ENCODE data around the gene TUBB2B.
A peak's percentile ranks its signal among the peaks of the same experiment; 100 is the strongest.

Gene TUBB2B

DNA sequence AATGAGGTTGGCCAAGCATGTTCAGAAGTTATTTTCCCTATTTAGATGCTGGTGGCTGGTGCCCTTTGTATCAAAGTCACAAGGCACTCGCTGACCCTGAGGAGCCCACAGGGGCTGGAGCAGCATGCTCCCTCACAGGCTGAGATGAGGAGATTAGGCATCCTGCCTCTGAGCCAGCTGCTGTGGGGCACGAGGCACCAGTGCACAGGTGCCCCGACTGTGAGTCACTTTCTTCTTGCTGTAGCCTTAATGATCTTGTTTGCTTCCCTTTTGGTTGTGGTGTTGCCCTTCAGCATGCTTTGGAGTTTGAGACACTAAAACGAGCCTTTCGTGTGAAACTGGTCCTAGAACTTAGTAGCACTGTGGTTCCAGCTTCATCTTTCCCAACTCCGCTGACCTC, 35.6 kb upstream of the TUBB2B start:
- TF ChIP-seq, protein P1, sequence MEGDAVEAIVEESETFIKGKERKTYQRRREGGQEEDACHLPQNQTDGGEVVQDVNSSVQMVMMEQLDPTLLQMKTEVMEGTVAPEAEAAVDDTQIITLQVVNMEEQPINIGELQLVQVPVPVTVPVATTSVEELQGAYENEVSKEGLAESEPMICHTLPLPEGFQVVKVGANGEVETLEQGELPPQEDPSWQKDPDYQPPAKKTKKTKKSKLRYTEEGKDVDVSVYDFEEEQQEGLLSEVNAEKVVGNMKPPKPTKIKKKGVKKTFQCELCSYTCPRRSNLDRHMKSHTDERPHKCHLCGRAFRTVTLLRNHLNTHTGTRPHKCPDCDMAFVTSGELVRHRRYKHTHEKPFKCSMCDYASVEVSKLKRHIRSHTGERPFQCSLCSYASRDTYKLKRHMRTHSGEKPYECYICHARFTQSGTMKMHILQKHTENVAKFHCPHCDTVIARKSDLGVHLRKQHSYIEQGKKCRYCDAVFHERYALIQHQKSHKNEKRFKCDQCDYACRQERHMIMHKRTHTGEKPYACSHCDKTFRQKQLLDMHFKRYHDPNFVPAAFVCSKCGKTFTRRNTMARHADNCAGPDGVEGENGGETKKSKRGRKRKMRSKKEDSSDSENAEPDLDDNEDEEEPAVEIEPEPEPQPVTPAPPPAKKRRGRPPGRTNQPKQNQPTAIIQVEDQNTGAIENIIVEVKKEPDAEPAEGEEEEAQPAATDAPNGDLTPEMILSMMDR (IDR thresholded peaks at IDR 0.05; ENCODE audit: low read depth, low read length): no peak
- no peak for DNase-seq (ENCODE audit: extremely low read depth, low read depth)

- TF ChIP-seq, protein P1 (IDR thresholded peaks at IDR 0.05; ENCODE audit: low read depth, low read length): no peak
- no peak for DNase-seq (ENCODE audit: extremely low read depth, low read depth)
These were observed 34.5 kb upstream of the TUBB2B start for GRCh38 chr6:3261921-3262320.

DNA sequence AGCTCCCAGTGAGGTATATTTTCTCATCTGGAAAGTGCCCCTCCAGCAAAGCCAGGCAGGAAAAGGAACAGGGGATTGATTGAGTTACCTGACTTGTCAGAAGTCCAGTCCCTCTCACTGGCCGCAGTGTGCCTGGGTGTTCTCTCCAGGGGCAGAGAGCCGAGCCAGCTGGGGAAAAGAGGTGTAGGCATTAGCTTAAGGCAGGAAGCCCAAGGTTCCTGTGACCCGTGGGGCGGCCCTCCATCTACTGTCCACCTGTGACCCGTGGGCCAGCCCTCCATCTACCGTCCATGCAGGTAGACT, 34.0 kb upstream of the TUBB2B start:
- TF ChIP-seq, protein P1 (IDR thresholded peaks at IDR 0.05; ENCODE audit: low read depth, low read length): no peak
- no peak for DNase-seq (ENCODE audit: extremely low read depth, low read depth)

- TF ChIP-seq, protein P1 (IDR thresholded peaks at IDR 0.05; ENCODE audit: low read depth, low read length): no peak
- DNase-seq (ENCODE audit: extremely low read depth, low read depth): no peak
These were observed 33.5 kb upstream of the TUBB2B start for GRCh38 chr6:3260772-3261517.

GRCh38 chr6:3260296-3260695, 32.8 kb upstream of the TUBB2B start:
- TF ChIP-seq, protein P1 (IDR thresholded peaks at IDR 0.05; ENCODE audit: low read depth, low read length): no peak
- no peak for DNase-seq (ENCODE audit: extremely low read depth, low read depth)

GRCh38 chr6:3259491-3259958, 32.1 kb upstream of the TUBB2B start:
- DNase-seq (ENCODE audit: extremely low read depth, low read depth): no peak
- TF ChIP-seq, protein P1 (IDR thresholded peaks at IDR 0.05; ENCODE audit: low read depth, low read length): no peak

- TF ChIP-seq, protein P1 (IDR thresholded peaks at IDR 0.05; ENCODE audit: low read depth, low read length): no peak
- DNase-seq (ENCODE audit: extremely low read depth, low read depth): peak; percentile 64
These were observed 31.5 kb upstream of the TUBB2B start, which contains the start of gene PSMG4 for GRCh38 chr6:3258720-3259490. Gene PSMG4 (plus strand): TSS chr6:3258947. CDS start chr6:3259023, 76 bp downstream.

Data from AG09319 (cell line).